Panc1 (cell line): ENCODE results near the gene LRRC45. TPM values are rescaled to one million over a fixed set of nuclear protein-coding genes. Genes with fewer than 3 reads are reported as not detected.

Experiments
- ATAC-seq: fragments of 200-7000 bp; cut with Tn5 transposase; 2 replicates; pipeline ENCODE4 v1.9.1; 2020; ENCODE audit warnings: mild to moderate bottlenecking, moderate library complexity
- BruUV-seq: library from RNA; stranded (reverse); fragments of 400-500 nt; replicated peaks from 2 replicates; lab custom pipeline; 2021; lab: Mats Ljungman, UMichigan
- CTCF ChIA-PET: fragments of 300-600 bp; sonication (Branson Sonifier 250); formaldehyde crosslinking; loops from one replicate; lab custom pipeline; 2022; ENCODE audit warnings: antibody characterized with exemption; lab: Charles Lee
- POLR2A ChIA-PET: fragments of 300-600 bp; sonication (Branson Sonifier 250); formaldehyde crosslinking; loops from one replicate; lab custom pipeline; 2022; ENCODE audit warnings: antibody characterized with exemption; lab: Charles Lee
- DNase-seq: peaks from one replicate; pipeline ENCODE4 v3.0.0-alpha.2; 2010; ENCODE audit warnings: low read depth, low spot score
- H3K27ac ChIP-seq: 2 replicates; pipeline ENCODE4 v1.5.1; 2011; ENCODE audit warnings: mild to moderate bottlenecking, low read length, inconsistent platforms
- H3K27me3 ChIP-seq: fragments of 200-500 bp; sonication (Bioruptor generic); 2 replicates; pipeline ENCODE4 v1.6.0; 2014; ENCODE audit warnings: low read length, inconsistent platforms; ENCODE audit not compliant: control insufficient read depth, insufficient read depth
- H3K36me3 ChIP-seq: fragments of 200-500 bp; sonication (Bioruptor generic); 2 replicates; pipeline ENCODE4 v1.5.1; 2014; ENCODE audit warnings: inconsistent platforms, mild to moderate bottlenecking, low read length, moderate library complexity; ENCODE audit not compliant: control insufficient read depth, insufficient read depth
- H3K4me1 ChIP-seq: 2 replicates; pipeline ENCODE4 v1.5.1; 2011; ENCODE audit warnings: inconsistent platforms, mild to moderate bottlenecking, low read length, moderate library complexity; ENCODE audit not compliant: control insufficient read depth, insufficient read depth
- H3K4me3 ChIP-seq, 2 experiments: 2 replicates each; pipeline ENCODE4 v1.5.1; 2011 to 2012; ENCODE audit warnings: low read depth in 2 of 2, low read length in 2 of 2, mild to moderate bottlenecking in 2 of 2, inconsistent platforms in 1 of 2, moderate library complexity in 1 of 2
- H3K9me3 ChIP-seq: fragments of 200-500 bp; sonication (Bioruptor generic); 2 replicates; pipeline ENCODE4 v1.5.1; 2014; ENCODE audit warnings: low read depth, mild to moderate bottlenecking, inconsistent platforms, low read length, moderate library complexity; ENCODE audit not compliant: control insufficient read depth, insufficient read depth
- CTCF ChIP-seq: fragments of 450-650 bp; IDR thresholded peaks from 2 replicates; pipeline ENCODE4 v1.5.1; 2017; ENCODE audit warnings: mild to moderate bottlenecking
- POLR2AphosphoS5 ChIP-seq: IDR thresholded peaks from 2 replicates; pipeline ENCODE4 v1.6.1; 2012; ENCODE audit warnings: mild to moderate bottlenecking, low read depth, low read length, moderate library complexity
- REST ChIP-seq, 2 experiments: IDR thresholded peaks; 2 replicates each; pipeline ENCODE4 v1.6.1; 2011 to 2012; ENCODE audit warnings: low read depth in 2 of 2, control low read depth in 1 of 2, low read length in 1 of 2, mild to moderate bottlenecking in 1 of 2, moderate library complexity in 1 of 2; ENCODE audit not compliant: insufficient read depth in 1 of 2
- SIN3A ChIP-seq: IDR thresholded peaks from 2 replicates; pipeline ENCODE4 v1.6.1; 2012; ENCODE audit warnings: low read depth, mild to moderate bottlenecking, low read length, moderate library complexity, borderline replicate concordance; ENCODE audit not compliant: insufficient read depth
- TCF7L2 ChIP-seq: IDR thresholded peaks from 2 replicates; pipeline ENCODE4 v1.6.1; 2011; ENCODE audit warnings: mild to moderate bottlenecking, low read depth, low read length, inconsistent platforms
- in situ Hi-C: cut with HindIII; loops from 2 replicates; pipeline ENCODE4 v1.10.0; 2016; ENCODE audit warnings: low sequenced_read_pairs, low pct_unique_long_range_greater_than_20kb
- intact Hi-C: fragments of 100-400 bp; cut with micrococcal nuclease; formaldehyde crosslinking; loops from one replicate; pipeline ENCODE4 v1.10.0; 2022; ENCODE audit not compliant: unreplicated experiment
- total RNA-seq: library from RNA; stranded (reverse); gene quantifications from one replicate; pipeline ENCODE4 v1.2.1, GENCODE V29; 2021; ENCODE audit not compliant: unreplicated experiment

The LRRC45 gene
- total RNA-seq, 1 experiment from 2014 or later, result 29.9 TPM

- POLR2A ChIA-PET, result no interaction called here
- H3K4me1 ChIP-seq, result peaks cover 26% of the 10 kb centered on the region
- TSS peak; percentile 89 for BruUV-seq
- CTCF ChIA-PET, result interaction anchor here (1.1 to 1.6 kb wide), 2 partner anchors 19 to 27 kb away, joined by 4 to 7 read pairs; partner anchors contain the start of gene DCXR
- TF ChIP-seq POLR2AphosphoS5 (0 out of 2 replicates have a peak, but pooled peaks have one; percentile 7), TCF7L2 (no peak)
- ATAC-seq (peak; percentile 44), DNase-seq (no peak)
- intact Hi-C loops (no loop called here), in situ Hi-C loops (loop anchor here (10.0 kb wide), 1 partner anchor 78 kb away; no protein-coding TSS in a partner anchor)
- no peak overlapping the region for H3K27ac ChIP-seq
- no peaks in the 10 kb centered on the region for H3K27me3 ChIP-seq
- no peaks in the 10 kb centered on the region for H3K9me3 ChIP-seq
- no peak overlapping the region for H3K4me3 ChIP-seq
- H3K36me3 ChIP-seq, result peaks cover 12% of the 10 kb centered on the region
These were observed 33.9 kb downstream of the LRRC45 start for GRCh38 chr17:82056729-82057621.

- H3K36me3 ChIP-seq, result peaks cover 6% of the 10 kb centered on the region
- no peaks in the 10 kb centered on the region for H3K27me3 ChIP-seq
- no peak overlapping the region for H3K27ac ChIP-seq
- H3K4me1 ChIP-seq, result peaks cover 18% of the 10 kb centered on the region
- POLR2A ChIA-PET, result no interaction called here
- in situ Hi-C loops (loop anchor here (10.0 kb wide), 1 partner anchor 76 kb away; no protein-coding TSS in a partner anchor), intact Hi-C loops (no loop called here)
- CTCF ChIA-PET, result no interaction called here
- TF ChIP-seq REST (IDR thresholded peaks at IDR 0.05; ENCODE audit: insufficient read depth in 1 of 2, low read depth in 2 of 2, low read length in 1 of 2) (no peak), SIN3A (no peak), CTCF (no peak; the same call in 1 of the 2 replicates), POLR2AphosphoS5 (no peak; the same call in 1 of the 2 replicates), TCF7L2 (no peak)
- no peak overlapping the region for H3K4me3 ChIP-seq
- ATAC-seq, result peak; percentile 6; the same call in 1 of the 2 replicates
- DNase-seq, result no peak
- H3K9me3 ChIP-seq, result no peaks in the 10 kb centered on the region
- no TSS peak for BruUV-seq
These were observed 35.2 kb downstream of the LRRC45 start for GRCh38 chr17:82058230-82058854.
